GM11168 (cell line): Measurements from ENCODE around the gene CMTM7.
"Not testable (repeated sequence)": the region's sequence is repeated elsewhere in the genome, so short reads cannot be mapped to it uniquely, and the experiment has no call there.

Experiments
- in situ Hi-C: fragments of 300-500 bp; cut with MboI; formaldehyde crosslinking; loops from one replicate; pipeline ENCODE4 v1.12.0; 2022; ENCODE audit warnings: low sequenced_read_pairs; ENCODE audit not compliant: unreplicated experiment

The CMTM7 gene

GRCh38 chr3:32379831-32380500 lies 11.7 kb upstream of the CMTM7 start:
- in situ Hi-C loops = loop anchor here (5.0 kb wide), 1 partner anchor 77 kb away; no protein-coding TSS in a partner anchor

GRCh38 chr3:32381922-32382321 lies 9.7 kb upstream of the CMTM7 start:
- in situ Hi-C loops = loop anchor here (5.0 kb wide), 1 partner anchor 75 kb away; no protein-coding TSS in a partner anchor

GRCh38 chr3:32383136-32383711 lies 8.4 kb upstream of the CMTM7 start:
- in situ Hi-C loops = loop anchor here (5.0 kb wide), 1 partner anchor 74 kb away; no protein-coding TSS in a partner anchor

GRCh38 chr3:32384938-32385337 lies 6.7 kb upstream of the CMTM7 start:
- in situ Hi-C loops = loop anchor here (5.0 kb wide), 1 partner anchor 72 kb away; no protein-coding TSS in a partner anchor

- in situ Hi-C loops = no loop called here
These were observed 4.1 kb upstream of the CMTM7 start for GRCh38 chr3:32387512-32387911.

GRCh38 chr3:32389577-32389976 lies 2.1 kb upstream of the CMTM7 start:
- in situ Hi-C loops = not testable (repeated sequence)

- in situ Hi-C loops = no loop called here
These were observed 1.1 kb downstream of the CMTM7 start for GRCh38 chr3:32392536-32393302.

GRCh38 chr3:32395496-32395895 lies 3.8 kb downstream of the CMTM7 start:
- in situ Hi-C loops = no loop called here

GRCh38 chr3:32397941-32398340 lies 6.3 kb downstream of the CMTM7 start:
- in situ Hi-C loops = no loop called here

GRCh38 chr3:32398531-32398930 lies 6.9 kb downstream of the CMTM7 start:
- in situ Hi-C loops = no loop called here

GRCh38 chr3:32399030-32399620 lies 7.5 kb downstream of the CMTM7 start:
- in situ Hi-C loops = no loop called here

GRCh38 chr3:32401126-32401525 lies 9.5 kb downstream of the CMTM7 start:
- in situ Hi-C loops = no loop called here

- in situ Hi-C loops = no loop called here
These were observed 10.0 kb downstream of the CMTM7 start for GRCh38 chr3:32401556-32402081.

GRCh38 chr3:32403663-32404062 lies 12.0 kb downstream of the CMTM7 start:
- in situ Hi-C loops = no loop called here

GRCh38 chr3:32404714-32405113 lies 13.1 kb downstream of the CMTM7 start:
- in situ Hi-C loops = no loop called here

- in situ Hi-C loops = no loop called here
These were observed 13.5 kb downstream of the CMTM7 start for GRCh38 chr3:32405155-32405554.

GRCh38 chr3:32405711-32406323 lies 14.2 kb downstream of the CMTM7 start:
- in situ Hi-C loops = no loop called here

- in situ Hi-C loops = no loop called here
These were observed 15.1 kb downstream of the CMTM7 start for GRCh38 chr3:32406486-32407408.
